Muscle of back (tissue), 13 donors: Measurements from ENCODE around the gene PRDX5. TPM values are rescaled to one million over a fixed set of nuclear protein-coding genes. Genes with fewer than 3 reads are reported as not detected.

ENCODE experiments used
- DNase-seq, 3 donors: peaks; one replicate each; pipeline versions ENCODE4 v3.0.0 to v3.0.0-alpha.2; 2013
- long read RNA-seq, 9 donors: transcript quantifications; one replicate each; lab custom pipeline, GENCODE V29; 2026
- polyA plus RNA-seq, 10 donors: library from polyadenylated mRNA; unstranded; fragments of 120-200 nt; gene quantifications; one replicate each; pipeline ENCODE4 v1.2.1, GENCODE V29; 2013; ENCODE audit not compliant: insufficient read length in 10 of 10

PRDX5 gene
- polyA plus RNA-seq: 100 to 1,000 TPM; 109 to 184 (median 124) TPM
- long read RNA-seq, donor 1, transcript PRDX5-201 (6 exons, 893 nt): major isoform, 75 of 111 reads
- long read RNA-seq, donor 1, partial matches to known transcripts: 33 of 111 reads
- long read RNA-seq, donor 1, other reads (novel, unspliced or antisense): 0 of 111 reads
- long read RNA-seq, donor 2, transcript PRDX5-201 (6 exons, 893 nt): major isoform, 71 of 108 reads
- long read RNA-seq, donor 2, transcript PRDX5-202 (4 exons, 463 nt): minor isoform, 5 of 108 reads
- long read RNA-seq, donor 2, partial matches to known transcripts: 24 of 108 reads
- long read RNA-seq, donor 2, other reads (novel, unspliced or antisense): 6 of 108 reads
- long read RNA-seq, donor 3: 0 reads
- long read RNA-seq, donor 4, transcript PRDX5-202 (4 exons, 463 nt): minor isoform, 5 of 128 reads
- long read RNA-seq, donor 4, transcript PRDX5-201 (6 exons, 893 nt): major isoform, 85 of 128 reads
- long read RNA-seq, donor 4, partial matches to known transcripts: 35 of 128 reads
- long read RNA-seq, donor 4, other reads (novel, unspliced or antisense): 0 of 128 reads
- long read RNA-seq, donor 5, transcript PRDX5-202 (4 exons, 463 nt): minor isoform, 8 of 139 reads
- long read RNA-seq, donor 5, transcript PRDX5-201 (6 exons, 893 nt): major isoform, 93 of 139 reads
- long read RNA-seq, donor 5, partial matches to known transcripts: 26 of 139 reads
- long read RNA-seq, donor 5, other reads (novel, unspliced or antisense): 9 of 139 reads
- long read RNA-seq, donor 6, transcript PRDX5-203 (5 exons, 596 nt): minor isoform, 6 of 149 reads
- long read RNA-seq, donor 6, transcript PRDX5-202 (4 exons, 463 nt): minor isoform, 7 of 149 reads
- long read RNA-seq, donor 6, transcript PRDX5-201 (6 exons, 893 nt): major isoform, 89 of 149 reads
- long read RNA-seq, donor 6, partial matches to known transcripts: 42 of 149 reads
- long read RNA-seq, donor 6, other reads (novel, unspliced or antisense): 5 of 149 reads
- long read RNA-seq, donor 7, transcript PRDX5-201 (6 exons, 893 nt): major isoform, 73 of 119 reads
- long read RNA-seq, donor 7, partial matches to known transcripts: 36 of 119 reads
- long read RNA-seq, donor 7, other reads (novel, unspliced or antisense): 5 of 119 reads
- long read RNA-seq, donor 8, transcript PRDX5-201 (6 exons, 893 nt): major isoform, 51 of 104 reads
- long read RNA-seq, donor 8, partial matches to known transcripts: 34 of 104 reads
- long read RNA-seq, donor 8, other reads (novel, unspliced or antisense): 11 of 104 reads
- long read RNA-seq, donor 9, transcript PRDX5-201 (6 exons, 893 nt): major isoform, 13 of 15 reads
- long read RNA-seq, donor 9, partial matches to known transcripts: 0 of 15 reads
- long read RNA-seq, donor 9, other reads (novel, unspliced or antisense): 0 of 15 reads

GRCh38 chr11:64317961-64318765 lies at the start of gene PRDX5:
TSS of gene PRDX5 (plus strand) at chr11:64318121. CDS start at chr11:64318216, 95 bp downstream.
- peak; percentile 97 to 99 (median 98) for DNase-seq

GRCh38 chr11:64268893-64269539 lies 48.9 kb upstream of the PRDX5 start:
- peak in 1 of 3 donors; percentile 72 for DNase-seq

- peak; percentile 99 to 100 (median 100) for DNase-seq
Observed at GRCh38 chr11:64269540-64270220, 48.2 kb upstream of the PRDX5 start.

DNA sequence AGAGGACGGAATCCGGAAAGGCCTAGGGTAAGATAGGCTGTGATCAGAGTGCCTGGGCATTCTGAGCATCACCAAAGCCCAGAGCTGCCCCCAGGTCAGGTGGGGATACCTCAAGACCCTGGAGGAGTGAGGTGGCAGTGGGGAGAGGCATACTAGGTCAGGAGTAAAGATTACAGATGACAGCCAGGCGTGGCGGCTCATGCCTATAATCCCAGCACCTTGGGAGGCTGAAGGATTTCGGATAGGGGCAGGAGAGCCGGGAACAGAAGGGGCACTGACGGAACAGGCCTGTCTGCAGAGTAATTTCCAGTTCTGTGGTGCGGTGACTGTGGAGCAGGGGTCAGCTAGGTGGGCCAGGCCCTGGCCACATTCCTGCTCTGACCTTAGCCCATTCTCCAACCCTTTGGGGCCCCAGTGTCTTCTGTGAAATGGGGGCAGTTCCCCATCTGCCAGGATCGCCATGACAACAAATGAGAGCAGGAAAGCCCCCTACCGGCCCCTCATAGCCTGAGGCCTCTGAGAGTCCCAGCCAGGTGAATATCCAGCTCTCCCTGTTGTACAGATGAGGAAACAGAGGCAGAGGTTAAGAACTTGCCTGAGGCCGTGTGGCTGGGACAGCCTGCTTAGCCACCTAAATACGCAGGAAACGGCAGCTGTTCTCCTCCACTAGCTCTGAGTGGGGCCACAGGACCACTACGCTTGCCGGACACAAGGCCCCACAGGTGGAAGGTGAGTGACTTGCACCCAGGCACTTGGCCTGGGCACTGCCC lies 42.7 kb upstream of the PRDX5 start:
- DNase-seq: no peak

DNA sequence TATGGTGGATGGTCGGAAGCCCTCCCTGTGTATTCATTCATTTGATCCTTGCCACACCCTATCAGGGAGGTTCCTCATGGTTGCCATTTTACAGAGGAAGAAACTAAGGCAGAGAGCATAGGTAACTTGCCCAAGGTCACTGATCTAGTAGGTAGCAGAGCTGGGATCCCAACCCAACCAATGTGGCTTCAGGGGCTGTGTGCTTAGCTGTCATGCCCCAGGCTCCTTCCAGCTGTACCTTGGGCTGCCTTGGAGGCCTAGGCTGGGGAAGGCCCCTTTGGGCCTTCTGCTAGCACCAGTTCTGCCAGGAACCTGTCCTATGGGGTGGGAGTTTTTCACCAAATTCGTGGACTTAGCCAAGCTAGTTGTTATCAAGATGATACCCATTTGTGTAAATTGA lies 42.1 kb upstream of the PRDX5 start:
- DNase-seq: no peak

DNA sequence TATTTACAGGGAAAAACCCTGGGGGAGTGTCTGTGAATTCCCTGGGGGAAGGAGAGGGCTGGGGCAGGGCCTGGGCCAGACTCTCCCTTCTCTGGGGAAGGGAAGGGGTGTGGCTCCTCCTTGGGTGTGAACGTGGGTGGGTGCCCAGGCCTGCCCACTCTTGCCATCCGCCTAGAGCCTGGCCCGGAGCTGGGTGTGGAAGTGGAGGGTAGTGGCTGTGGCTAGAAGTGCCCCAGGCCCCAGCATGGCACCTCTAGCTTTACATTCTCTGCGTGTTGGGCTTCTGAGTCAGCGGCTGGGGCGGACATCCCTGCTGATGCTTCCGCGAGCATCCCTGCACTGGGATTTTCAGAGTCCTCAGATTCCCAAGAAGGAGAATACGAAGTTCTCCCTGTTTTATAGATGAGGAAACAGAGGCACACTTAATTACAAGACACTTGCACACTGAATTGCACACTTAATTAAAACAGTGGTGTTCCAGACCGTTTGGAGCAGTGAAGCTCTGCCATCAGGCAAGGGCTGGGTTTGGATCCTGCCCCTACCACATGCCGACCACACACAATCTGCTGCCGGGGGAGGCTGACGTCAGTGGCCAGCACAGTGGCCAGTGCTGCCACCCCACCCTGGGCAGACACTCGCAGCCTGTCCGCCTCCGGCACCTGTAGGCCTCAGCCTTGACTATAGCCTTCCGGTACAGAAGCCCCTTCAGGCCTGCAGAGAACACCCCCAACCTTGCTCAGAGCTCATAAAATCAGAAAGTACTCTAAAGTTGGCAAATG lies 41.1 kb upstream of the PRDX5 start:
- DNase-seq: no peak

DNA sequence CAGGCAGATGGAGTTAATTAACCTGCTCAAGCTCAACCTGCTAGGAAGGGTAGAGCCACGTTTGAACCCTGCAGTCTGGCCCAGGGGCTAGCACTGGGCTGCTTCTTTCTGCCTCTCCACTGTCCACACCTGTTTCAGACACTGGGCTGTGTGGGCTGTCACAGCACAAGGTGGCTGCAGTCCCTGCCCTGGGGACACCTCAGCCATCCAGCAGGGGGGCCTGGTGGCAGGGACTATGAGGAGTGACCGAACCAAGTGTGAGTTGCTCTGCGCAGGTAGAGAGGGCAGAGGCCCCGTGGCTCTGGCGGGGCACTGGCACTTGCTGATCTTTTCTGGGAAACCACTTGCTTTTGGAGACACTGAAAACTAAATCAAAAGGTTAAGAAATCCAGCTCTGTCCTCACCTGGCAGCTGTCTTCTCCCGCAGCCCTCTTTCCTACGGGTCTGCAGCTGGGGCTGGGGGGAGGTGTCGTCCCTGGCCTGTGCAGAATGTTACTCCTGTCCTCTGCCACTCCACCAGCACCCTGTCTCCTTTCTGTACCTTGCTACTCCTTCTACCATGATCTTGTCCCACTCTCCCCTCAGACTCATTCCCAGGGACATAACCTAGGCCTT lies 39.2 kb upstream of the PRDX5 start:
- no peak for DNase-seq

DNA sequence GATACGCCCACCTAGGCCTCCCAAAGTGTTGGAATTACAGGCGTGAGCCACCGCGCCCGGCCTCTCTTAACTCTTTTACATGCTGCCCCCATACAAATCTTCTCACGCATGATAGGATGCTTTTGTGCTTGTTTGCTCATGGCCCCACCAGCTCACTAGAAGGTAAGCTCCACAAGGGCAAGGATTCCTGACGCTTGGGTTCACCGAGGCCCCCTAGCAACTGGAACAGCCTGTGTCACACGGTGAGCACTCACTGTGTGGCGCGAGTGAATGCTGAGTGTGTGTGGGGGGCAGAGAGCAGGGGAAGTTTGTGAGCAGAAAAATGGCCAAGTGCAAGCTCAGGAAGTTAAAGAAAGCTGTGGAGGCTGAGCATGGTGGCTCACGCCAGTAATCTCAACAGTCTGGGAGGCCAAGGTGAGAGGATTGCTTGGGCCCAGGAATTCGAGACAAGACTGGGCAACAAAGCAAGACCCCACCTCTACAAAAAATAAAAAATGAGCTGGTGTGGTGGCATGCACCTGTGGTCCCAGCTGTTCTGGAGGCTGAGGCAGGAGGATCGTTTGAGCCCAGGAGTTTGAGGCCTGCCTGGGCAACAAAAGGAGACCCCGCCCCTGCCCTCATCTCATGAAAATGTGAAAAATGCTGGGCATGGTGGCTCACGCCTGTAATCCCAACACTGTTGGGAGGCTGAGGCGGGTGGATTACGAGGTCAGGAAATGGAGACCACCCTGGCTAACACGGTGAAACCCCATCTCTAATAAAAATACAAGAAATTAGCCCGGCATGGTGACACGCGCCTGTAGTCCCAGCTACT lies 35.8 kb upstream of the PRDX5 start:
- no peak for DNase-seq

DNA sequence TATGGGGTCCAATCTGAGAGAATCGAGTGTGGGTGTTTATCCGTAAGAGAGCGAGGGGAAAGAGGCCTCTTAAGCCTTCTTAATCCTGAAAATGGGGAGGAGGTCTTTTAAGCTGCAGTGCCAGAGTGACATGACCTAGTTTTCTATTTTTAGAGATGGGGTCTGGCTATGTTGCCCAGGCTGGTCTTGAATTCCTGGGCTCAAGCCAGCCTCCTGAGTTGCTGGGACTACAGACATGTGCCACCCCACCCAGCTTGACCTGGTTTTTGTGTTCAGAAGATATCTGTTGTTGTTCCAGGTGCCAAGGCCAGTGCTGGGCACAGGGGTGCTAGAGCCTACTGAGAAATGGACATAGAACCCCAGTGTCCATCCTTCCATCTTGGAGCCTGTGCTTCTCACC lies 34.8 kb upstream of the PRDX5 start:
- DNase-seq: no peak

GRCh38 chr11:64284048-64284961 lies 33.6 kb upstream of the PRDX5 start, which contains the start of gene BAD:
TSS of gene BAD (minus strand) at chr11:64284665. CDS start at chr11:64284368, 297 bp downstream.
- peak; percentile 94 to 97 (median 94) for DNase-seq

DNA sequence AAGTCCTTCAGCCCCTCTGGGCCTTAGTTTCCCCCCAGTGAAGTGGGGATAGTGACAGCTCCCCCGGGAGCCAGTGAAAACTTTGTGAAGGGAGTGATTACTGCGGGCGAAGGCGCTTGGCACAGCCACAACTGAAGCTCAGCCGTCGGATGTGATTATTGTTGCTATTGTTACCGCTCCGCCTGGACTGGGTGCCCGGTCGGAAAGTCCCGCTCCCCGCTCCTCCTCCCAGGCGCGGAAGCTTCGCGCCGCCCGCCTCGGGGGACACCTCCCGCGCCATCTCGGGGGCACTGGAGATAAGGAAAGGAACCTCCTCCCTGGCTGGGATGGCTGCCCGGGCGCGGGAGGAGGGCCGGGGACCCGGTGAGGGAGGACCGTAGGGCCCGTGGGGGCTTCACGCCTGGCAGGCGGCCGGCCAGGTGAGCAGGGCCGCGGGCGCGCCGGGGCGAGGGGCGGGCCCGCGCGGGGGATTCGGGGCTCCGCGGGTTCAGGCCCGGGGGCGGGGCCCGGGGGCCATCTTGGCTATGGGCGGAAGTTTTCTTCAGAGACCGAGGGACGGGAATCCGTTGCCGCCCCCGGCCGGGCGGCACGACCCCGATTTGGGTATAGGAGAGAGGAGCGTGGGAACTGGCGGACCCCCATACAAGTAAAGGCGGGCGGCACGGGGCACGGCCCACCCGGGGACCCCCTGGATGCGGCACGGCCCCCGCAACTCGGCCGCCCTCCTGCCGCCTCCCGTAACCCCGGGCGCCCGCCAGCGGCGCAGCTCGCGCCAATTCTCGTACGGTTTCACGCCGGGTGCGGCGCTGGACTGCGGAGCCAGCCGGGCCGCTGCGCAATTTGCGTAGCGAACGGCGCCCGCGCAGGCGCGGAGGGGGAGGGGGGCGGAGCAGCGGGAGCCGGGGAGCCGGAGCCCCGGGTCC lies 32.7 kb upstream of the PRDX5 start, which contains the start of gene GPR137:
Gene GPR137, plus strand, starts transcription at position 887 of the 923 bp plus-strand sequence. CDS start 677 bp downstream, outside the sequence.
- DNase-seq: peak; percentile 85 to 98 (median 94)

GRCh38 chr11:64285885-64286800 lies 31.8 kb upstream of the PRDX5 start:
- DNase-seq: no peak

GRCh38 chr11:64286801-64287159 lies 31.1 kb upstream of the PRDX5 start:
- no peak for DNase-seq
